HG02588 (cell line): ENCODE results near the gene COMMD3.

ENCODE experiments used
- ATAC-seq: cut with Tn5 transposase; IDR thresholded peaks from one replicate; pipeline ENCODE4 v1.9.1; 2021; ENCODE audit warnings: mild to moderate bottlenecking, moderate library complexity; ENCODE audit not compliant: unreplicated experiment

Gene COMMD3

DNA sequence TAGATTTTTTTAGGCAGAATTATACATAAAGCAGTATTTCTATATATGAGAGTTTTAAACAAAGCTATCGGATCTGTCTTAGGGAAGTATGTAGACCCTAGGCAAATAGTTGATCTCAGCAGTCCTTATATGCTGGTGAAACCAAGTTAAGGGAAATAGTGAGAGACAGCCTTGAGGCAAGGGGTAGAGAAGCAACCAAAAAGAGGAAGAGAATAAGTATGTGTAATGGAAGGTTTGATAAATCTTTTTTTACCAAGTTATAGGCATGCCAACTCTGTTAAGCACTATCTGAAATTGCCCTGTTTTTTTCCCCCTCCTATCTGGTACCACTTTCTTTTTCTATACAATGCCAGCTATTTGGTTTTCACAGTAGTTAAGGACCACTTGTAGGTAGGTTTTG is 49.0 kb downstream of the COMMD3 start:
- ATAC-seq, result peak; percentile 60

- ATAC-seq, result no peak
Observed at GRCh38 chr10:22365644-22366434, 49.7 kb downstream of the COMMD3 start.

- no peak for ATAC-seq
Observed at GRCh38 chr10:22366435-22366703, 50.2 kb downstream of the COMMD3 start.

- ATAC-seq, result no peak
Observed at GRCh38 chr10:22366771-22367170, 50.6 kb downstream of the COMMD3 start.

GRCh38 chr10:22367471-22367870 is 51.3 kb downstream of the COMMD3 start:
- no peak for ATAC-seq

GRCh38 chr10:22368402-22368801 is 52.2 kb downstream of the COMMD3 start:
- ATAC-seq, result no peak

DNA sequence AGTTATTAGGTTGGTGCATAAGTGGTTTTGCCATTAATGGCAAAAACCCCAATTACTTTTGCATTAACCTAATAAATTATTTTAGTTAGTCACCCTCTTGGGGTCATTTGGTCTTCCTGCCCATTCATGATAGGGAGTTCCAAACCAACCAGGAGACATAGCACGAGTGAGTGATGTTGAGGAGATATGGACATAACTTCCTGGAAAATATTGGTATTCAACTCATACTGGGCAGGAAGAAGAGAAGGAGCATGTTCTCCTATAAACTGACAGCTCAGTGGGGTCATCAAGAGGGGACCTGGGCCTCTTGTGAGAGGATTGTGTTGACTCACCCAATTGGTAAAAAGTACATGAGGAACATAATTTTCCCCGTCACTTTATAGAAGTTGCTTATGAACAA is 52.8 kb downstream of the COMMD3 start:
- ATAC-seq, result no peak

GRCh38 chr10:22369434-22370072 is 53.4 kb downstream of the COMMD3 start:
- ATAC-seq, result peak; percentile 50
